SK-N-SH (cell line): ENCODE data around the gene ADGRE3.

Source experiments
- GATA2 ChIP-seq: sonication (generic); formaldehyde crosslinking; IDR thresholded peaks from 2 replicates; pipeline ENCODE4 v1.5.0; 2020; ENCODE audit warnings: mild to moderate bottlenecking, missing genetic modification reagents
- MEF2A ChIP-seq: IDR thresholded peaks from 2 replicates; pipeline ENCODE4 v1.4.0; 2012; ENCODE audit warnings: low read depth, borderline replicate concordance
- POLR2AphosphoS5 ChIP-seq: IDR thresholded peaks from 2 replicates; pipeline ENCODE4 v1.6.1; 2012; ENCODE audit warnings: low read depth, low read length
- RAD21 ChIP-seq: IDR thresholded peaks from 2 replicates; pipeline ENCODE4 v1.6.1; 2012; ENCODE audit warnings: mild to moderate bottlenecking, low read length
- RCOR1 ChIP-seq: fragments of 150-350 bp; IDR thresholded peaks from 2 replicates; pipeline ENCODE4 v1.6.1; 2017; ENCODE audit warnings: antibody characterized with exemption, low read length
- SIN3A ChIP-seq: IDR thresholded peaks from 2 replicates; pipeline ENCODE4 v1.6.1; 2012; ENCODE audit warnings: low read depth, mild to moderate bottlenecking, low read length, moderate library complexity, borderline replicate concordance
- TAF1 ChIP-seq: IDR thresholded peaks from 2 replicates; pipeline ENCODE4 v1.6.1; 2012; ENCODE audit warnings: low read depth, mild to moderate bottlenecking, low read length, moderate library complexity, borderline replicate concordance
- YY1 ChIP-seq: IDR thresholded peaks from 2 replicates; pipeline ENCODE4 v1.4.0; 2012; ENCODE audit warnings: low read depth, mild to moderate bottlenecking
- TF ChIP-seq, protein P1 (sequence below): fragments of 200-600 bp; sonication (generic); IDR thresholded peaks from 2 replicates; pipeline ENCODE4 v1.6.1; 2017; ENCODE audit warnings: antibody characterized with exemption, mild to moderate bottlenecking, moderate library complexity
- TF ChIP-seq, protein P2 (sequence below): IDR thresholded peaks from 2 replicates; pipeline ENCODE4 v1.4.0; 2012; ENCODE audit warnings: low read depth
- TF ChIP-seq, protein P3 (sequence below): IDR thresholded peaks from 2 replicates; pipeline ENCODE4 v1.6.1; 2012; ENCODE audit warnings: mild to moderate bottlenecking, low read depth, low read length, moderate library complexity
- TF ChIP-seq, protein P4 (sequence below): fragments of 150-350 bp; IDR thresholded peaks from 2 replicates; pipeline ENCODE4 v1.6.1; 2017; ENCODE audit warnings: antibody characterized with exemption, low read length, low read depth, borderline replicate concordance

DNA sequence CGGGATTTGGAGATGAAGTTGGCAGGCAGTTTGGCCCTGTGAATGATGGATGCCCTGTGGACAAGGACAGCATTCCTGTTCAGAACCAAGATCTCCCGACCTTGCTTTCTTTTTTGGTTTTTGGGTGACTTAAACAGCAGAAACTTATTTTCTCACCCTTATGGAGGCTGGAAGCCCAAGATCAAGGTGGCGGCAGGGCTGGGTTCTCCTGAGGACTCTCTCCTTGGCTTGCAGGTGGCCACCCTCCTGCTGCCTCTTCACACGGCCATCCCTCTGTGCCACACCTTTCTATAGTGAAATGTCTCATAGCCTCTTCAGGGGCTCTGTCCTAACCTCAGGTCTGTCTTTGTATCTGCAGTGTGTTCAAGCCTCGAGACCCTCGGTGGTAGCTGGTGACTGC is 29.2 kb upstream of the ADGRE3 start:
- TF ChIP-seq, protein P1, sequence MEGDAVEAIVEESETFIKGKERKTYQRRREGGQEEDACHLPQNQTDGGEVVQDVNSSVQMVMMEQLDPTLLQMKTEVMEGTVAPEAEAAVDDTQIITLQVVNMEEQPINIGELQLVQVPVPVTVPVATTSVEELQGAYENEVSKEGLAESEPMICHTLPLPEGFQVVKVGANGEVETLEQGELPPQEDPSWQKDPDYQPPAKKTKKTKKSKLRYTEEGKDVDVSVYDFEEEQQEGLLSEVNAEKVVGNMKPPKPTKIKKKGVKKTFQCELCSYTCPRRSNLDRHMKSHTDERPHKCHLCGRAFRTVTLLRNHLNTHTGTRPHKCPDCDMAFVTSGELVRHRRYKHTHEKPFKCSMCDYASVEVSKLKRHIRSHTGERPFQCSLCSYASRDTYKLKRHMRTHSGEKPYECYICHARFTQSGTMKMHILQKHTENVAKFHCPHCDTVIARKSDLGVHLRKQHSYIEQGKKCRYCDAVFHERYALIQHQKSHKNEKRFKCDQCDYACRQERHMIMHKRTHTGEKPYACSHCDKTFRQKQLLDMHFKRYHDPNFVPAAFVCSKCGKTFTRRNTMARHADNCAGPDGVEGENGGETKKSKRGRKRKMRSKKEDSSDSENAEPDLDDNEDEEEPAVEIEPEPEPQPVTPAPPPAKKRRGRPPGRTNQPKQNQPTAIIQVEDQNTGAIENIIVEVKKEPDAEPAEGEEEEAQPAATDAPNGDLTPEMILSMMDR = no peak
- TF ChIP-seq GATA2 (CRISPR knock-in tag) = no peak
- TF ChIP-seq MEF2A = no peak
- TF ChIP-seq, protein P2, sequence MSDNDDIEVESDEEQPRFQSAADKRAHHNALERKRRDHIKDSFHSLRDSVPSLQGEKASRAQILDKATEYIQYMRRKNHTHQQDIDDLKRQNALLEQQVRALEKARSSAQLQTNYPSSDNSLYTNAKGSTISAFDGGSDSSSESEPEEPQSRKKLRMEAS = no peak
- no peak for TF ChIP-seq RAD21
- no peak for TF ChIP-seq POLR2AphosphoS5
- TF ChIP-seq, protein P3, sequence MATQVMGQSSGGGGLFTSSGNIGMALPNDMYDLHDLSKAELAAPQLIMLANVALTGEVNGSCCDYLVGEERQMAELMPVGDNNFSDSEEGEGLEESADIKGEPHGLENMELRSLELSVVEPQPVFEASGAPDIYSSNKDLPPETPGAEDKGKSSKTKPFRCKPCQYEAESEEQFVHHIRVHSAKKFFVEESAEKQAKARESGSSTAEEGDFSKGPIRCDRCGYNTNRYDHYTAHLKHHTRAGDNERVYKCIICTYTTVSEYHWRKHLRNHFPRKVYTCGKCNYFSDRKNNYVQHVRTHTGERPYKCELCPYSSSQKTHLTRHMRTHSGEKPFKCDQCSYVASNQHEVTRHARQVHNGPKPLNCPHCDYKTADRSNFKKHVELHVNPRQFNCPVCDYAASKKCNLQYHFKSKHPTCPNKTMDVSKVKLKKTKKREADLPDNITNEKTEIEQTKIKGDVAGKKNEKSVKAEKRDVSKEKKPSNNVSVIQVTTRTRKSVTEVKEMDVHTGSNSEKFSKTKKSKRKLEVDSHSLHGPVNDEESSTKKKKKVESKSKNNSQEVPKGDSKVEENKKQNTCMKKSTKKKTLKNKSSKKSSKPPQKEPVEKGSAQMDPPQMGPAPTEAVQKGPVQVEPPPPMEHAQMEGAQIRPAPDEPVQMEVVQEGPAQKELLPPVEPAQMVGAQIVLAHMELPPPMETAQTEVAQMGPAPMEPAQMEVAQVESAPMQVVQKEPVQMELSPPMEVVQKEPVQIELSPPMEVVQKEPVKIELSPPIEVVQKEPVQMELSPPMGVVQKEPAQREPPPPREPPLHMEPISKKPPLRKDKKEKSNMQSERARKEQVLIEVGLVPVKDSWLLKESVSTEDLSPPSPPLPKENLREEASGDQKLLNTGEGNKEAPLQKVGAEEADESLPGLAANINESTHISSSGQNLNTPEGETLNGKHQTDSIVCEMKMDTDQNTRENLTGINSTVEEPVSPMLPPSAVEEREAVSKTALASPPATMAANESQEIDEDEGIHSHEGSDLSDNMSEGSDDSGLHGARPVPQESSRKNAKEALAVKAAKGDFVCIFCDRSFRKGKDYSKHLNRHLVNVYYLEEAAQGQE = no peak
- TF ChIP-seq RCOR1 = no peak
- no peak for TF ChIP-seq YY1
- TF ChIP-seq SIN3A = no peak
- TF ChIP-seq, protein P4, sequence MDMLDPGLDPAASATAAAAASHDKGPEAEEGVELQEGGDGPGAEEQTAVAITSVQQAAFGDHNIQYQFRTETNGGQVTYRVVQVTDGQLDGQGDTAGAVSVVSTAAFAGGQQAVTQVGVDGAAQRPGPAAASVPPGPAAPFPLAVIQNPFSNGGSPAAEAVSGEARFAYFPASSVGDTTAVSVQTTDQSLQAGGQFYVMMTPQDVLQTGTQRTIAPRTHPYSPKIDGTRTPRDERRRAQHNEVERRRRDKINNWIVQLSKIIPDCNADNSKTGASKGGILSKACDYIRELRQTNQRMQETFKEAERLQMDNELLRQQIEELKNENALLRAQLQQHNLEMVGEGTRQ = no peak
- no peak for TF ChIP-seq TAF1
